Activated T-cell treated with anti-CD3 and anti-CD28 coated beads for 4 hours (primary cell): ENCODE results near the gene AIFM3.

Source experiments
- DNase-seq: peaks from one replicate; pipeline ENCODE4 v3.0.0-alpha.2; 2020

The AIFM3 gene

DNA sequence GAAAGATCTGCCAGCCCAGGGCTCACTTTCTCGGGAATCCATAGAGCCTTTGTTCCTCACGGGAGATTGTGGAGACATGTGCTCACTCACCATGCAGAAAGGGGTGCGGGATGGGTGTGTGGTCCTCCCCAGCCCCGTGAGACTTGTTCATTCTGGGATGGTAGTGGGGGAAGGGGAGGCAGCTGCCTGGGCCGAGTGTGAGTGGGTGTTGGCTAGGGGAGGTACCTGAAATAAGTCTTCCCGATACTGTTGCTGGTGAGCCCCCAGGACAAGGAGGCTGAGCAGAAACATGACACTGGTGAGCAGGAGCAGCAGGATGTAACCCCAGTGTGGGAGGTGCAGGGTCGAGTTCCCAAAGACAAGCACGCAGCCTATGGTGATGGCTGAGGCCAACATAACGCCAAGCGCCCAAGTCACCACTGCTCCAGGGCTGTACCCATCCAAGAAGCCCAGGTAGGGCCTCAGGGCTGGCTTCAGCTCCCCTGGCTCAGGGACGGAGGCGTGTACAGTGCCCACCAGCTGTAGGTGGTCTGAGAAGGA is 62.5 kb downstream of the AIFM3 start:
- no peak for DNase-seq

DNA sequence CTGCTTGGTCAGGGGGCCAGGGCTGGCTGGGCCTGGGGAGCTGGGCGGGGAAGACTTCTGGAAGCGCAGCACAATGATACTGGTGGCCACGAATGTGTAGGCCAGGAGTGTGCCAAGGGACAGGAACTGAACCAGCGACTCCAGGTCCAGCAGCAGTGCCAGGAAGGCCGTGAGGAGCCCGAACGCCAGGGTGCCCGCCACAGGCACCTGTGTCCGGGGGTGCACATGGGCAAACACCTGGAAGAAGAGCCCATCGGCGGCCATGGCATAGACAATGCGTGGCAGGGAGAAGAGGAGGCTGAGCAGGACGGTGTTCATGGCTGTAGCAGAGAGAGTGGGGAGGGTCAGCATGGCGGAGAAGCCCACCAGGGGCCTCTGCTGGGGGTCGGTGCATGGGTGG is 63.0 kb downstream of the AIFM3 start:
- no peak for DNase-seq
